GM23248 (cell line): ENCODE results near the gene PNISR.

Experiments
- EZH2 ChIP-seq: fragments of 200-600 bp; sonication (generic); IDR thresholded peaks from 2 replicates; pipeline ENCODE4 v1.6.1; 2018; ENCODE audit warnings: antibody characterized with exemption, mild to moderate bottlenecking; ENCODE audit not compliant: insufficient read depth, poor library complexity, severe bottlenecking
- EZH2phosphoT487 ChIP-seq: fragments of 200-600 bp; sonication (generic); IDR thresholded peaks from 2 replicates; pipeline ENCODE4 v1.6.1; 2018; ENCODE audit warnings: antibody characterized with exemption, moderate library complexity, mild to moderate bottlenecking, low read depth; ENCODE audit not compliant: insufficient read depth

DNA sequence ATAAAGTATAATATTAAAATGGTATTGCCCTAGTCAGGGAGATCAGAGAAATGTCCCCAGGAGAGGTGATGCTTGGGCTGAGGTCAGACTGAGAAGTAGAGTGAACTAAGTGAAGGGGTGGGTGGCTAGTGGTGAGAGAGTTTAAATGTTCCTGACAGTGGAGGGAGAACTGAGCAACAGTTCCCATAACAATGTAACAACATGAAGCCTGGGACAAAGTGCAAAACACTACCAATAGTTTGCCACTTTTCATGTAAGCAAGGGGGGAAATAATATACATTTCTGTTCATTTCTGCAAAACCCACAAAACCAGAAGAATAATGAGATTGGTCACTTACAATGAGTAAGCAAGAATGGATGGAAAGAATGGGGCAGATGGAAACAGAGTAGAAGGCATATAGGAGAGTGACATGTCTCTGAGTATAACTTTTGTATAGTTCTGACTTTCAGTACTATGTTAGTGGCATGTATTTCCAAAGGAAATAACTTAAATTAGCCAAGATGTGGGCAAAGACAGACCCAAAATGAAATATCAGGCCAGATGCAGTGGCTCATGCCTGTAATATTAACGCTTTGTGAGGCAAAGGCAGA, 62.3 kb downstream of the PNISR start:
- TF ChIP-seq EZH2, result no peak
- no peak for TF ChIP-seq EZH2phosphoT487
